Measurements from ENCODE around the gene TRAF7.

GRCh38 chr16:2171601-2172178 lies 16.1 kb downstream of the TRAF7 start:
- TF ChIP-seq, protein P1, sequence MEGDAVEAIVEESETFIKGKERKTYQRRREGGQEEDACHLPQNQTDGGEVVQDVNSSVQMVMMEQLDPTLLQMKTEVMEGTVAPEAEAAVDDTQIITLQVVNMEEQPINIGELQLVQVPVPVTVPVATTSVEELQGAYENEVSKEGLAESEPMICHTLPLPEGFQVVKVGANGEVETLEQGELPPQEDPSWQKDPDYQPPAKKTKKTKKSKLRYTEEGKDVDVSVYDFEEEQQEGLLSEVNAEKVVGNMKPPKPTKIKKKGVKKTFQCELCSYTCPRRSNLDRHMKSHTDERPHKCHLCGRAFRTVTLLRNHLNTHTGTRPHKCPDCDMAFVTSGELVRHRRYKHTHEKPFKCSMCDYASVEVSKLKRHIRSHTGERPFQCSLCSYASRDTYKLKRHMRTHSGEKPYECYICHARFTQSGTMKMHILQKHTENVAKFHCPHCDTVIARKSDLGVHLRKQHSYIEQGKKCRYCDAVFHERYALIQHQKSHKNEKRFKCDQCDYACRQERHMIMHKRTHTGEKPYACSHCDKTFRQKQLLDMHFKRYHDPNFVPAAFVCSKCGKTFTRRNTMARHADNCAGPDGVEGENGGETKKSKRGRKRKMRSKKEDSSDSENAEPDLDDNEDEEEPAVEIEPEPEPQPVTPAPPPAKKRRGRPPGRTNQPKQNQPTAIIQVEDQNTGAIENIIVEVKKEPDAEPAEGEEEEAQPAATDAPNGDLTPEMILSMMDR (conservative IDR thresholded peaks at IDR 0.05; ENCODE audit: low read depth, low read length): no peak
- no peak for TF ChIP-seq EZH2 (IDR thresholded peaks at IDR 0.05; ENCODE audit: low read length, unreplicated experiment)

Data from PC-3 (cell line).